Progenitor cell of endocrine pancreas (in vitro differentiated cells): ENCODE results near the gene TTC34. TPM values are rescaled to one million over a fixed set of nuclear protein-coding genes. Genes with fewer than 3 reads are reported as not detected.
A peak's percentile ranks its signal among the peaks of the same experiment; 100 is the strongest.

ENCODE experiments used
- DNase-seq: peaks from one replicate; pipeline ENCODE4 v3.0.0; 2021; ENCODE audit warnings: low spot score; ENCODE audit not compliant: unreplicated experiment
- H3K27ac Mint-ChIP-seq: 2 replicates; pipeline ENCODE4 v1.8.0; 2021; ENCODE audit warnings: mild to moderate bottlenecking, moderate library complexity, mixed read lengths
- H3K27me3 Mint-ChIP-seq: 2 replicates; pipeline ENCODE4 v1.8.0; 2021; ENCODE audit warnings: mixed read lengths
- H3K36me3 Mint-ChIP-seq: 2 replicates; pipeline ENCODE4 v1.8.0; 2022; ENCODE audit warnings: mixed read lengths; ENCODE audit not compliant: insufficient read depth
- H3K4me1 Mint-ChIP-seq: 2 replicates; pipeline ENCODE4 v1.8.0; 2021; ENCODE audit warnings: low read depth, mixed read lengths
- H3K4me3 Mint-ChIP-seq: 2 replicates; pipeline ENCODE4 v1.8.0; 2021; ENCODE audit warnings: low read depth, mild to moderate bottlenecking, moderate library complexity, mixed read lengths
- H3K9me3 Mint-ChIP-seq: 2 replicates; pipeline ENCODE4 v1.8.0; 2021; ENCODE audit warnings: low read depth, mixed read lengths
- total RNA-seq: library from RNA; stranded (reverse); gene quantifications from 2 replicates; pipeline ENCODE4 v1.2.1, GENCODE V29; 2021
- TF ChIP-seq, protein P1 (sequence below): fragments of 200-600 bp; sonication (generic); IDR thresholded peaks from one replicate; pipeline ENCODE4 v1.5.0; 2021; ENCODE audit warnings: antibody characterized with exemption, mild to moderate bottlenecking; ENCODE audit not compliant: unreplicated experiment

The TTC34 gene
- total RNA-seq, 1 donor from 2014 or later = 3.1 TPM

DNA sequence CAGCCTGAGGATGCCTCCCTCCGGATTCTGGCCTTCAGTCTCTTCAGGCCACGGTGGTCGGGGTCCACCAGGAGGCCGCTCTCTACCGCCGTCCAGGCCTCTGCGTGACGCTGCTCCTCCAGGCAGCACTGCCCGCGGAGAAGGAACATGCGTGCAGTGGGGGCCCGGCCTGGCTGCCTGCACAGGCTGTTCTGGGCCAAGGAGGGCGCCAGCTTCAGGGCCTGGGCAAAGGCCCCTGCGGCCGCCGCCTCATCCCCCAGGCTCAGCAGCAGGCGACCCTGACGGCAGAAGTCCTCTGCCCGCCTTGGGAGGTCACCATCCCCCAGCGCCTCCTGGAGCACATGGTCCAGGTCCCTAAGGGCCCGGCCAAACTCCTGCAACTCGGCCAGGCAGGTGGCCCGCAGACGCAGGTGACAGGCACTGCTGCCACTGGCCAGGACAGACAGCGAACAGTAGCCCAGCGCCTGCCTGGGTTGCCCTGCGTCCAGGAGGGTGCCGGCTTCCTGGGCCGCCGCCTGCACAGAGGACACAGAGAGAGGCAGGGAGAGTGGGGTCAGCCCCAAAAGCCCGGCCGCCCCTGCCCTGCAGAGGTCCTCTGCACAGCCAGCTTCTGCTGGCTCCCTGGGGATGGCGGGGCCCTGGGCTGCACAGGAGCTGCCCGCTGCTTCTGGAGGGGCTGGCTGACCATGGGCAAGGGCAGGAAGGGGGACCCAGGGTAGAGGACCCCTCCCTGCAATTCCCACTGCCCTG is 159.9 kb downstream of the TTC34 start:
- peak overlapping the region; percentile 81 for H3K4me3 Mint-ChIP-seq
- TF ChIP-seq, protein P1, sequence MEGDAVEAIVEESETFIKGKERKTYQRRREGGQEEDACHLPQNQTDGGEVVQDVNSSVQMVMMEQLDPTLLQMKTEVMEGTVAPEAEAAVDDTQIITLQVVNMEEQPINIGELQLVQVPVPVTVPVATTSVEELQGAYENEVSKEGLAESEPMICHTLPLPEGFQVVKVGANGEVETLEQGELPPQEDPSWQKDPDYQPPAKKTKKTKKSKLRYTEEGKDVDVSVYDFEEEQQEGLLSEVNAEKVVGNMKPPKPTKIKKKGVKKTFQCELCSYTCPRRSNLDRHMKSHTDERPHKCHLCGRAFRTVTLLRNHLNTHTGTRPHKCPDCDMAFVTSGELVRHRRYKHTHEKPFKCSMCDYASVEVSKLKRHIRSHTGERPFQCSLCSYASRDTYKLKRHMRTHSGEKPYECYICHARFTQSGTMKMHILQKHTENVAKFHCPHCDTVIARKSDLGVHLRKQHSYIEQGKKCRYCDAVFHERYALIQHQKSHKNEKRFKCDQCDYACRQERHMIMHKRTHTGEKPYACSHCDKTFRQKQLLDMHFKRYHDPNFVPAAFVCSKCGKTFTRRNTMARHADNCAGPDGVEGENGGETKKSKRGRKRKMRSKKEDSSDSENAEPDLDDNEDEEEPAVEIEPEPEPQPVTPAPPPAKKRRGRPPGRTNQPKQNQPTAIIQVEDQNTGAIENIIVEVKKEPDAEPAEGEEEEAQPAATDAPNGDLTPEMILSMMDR = no peak
- H3K36me3 Mint-ChIP-seq = no peaks in the 10 kb centered on the region
- H3K9me3 Mint-ChIP-seq = peaks cover 4% of the 10 kb centered on the region
- peaks cover 24% of the 10 kb centered on the region for H3K27me3 Mint-ChIP-seq
- no peak overlapping the region for H3K27ac Mint-ChIP-seq
- no peak for DNase-seq
- H3K4me1 Mint-ChIP-seq = peaks cover 3% of the 10 kb centered on the region

DNA sequence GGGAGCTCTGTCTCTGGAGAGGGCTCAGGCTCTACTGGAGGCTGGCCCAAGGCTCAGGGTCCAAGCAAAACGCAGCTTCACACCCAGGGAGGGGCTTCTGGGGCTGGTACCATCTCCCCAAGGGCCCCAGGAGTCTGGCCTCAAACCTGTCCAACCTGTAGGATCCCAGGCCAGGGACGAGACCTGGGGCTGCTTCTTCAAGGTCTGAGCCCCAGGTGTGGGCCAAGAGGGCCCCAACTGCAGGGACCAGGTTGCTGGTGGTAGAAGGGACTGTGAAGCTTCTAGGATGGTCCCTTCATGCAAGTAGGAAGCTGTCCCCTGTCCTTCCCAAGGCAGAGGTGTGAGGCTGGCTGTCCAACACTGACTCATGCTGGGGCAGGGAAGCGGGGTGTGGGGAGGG is 160.9 kb downstream of the TTC34 start:
- TF ChIP-seq, protein P1 = no peak
- Mint-ChIP-seq H3K27ac (no peak overlapping the region), H3K4me1 (peaks cover 3% of the 10 kb centered on the region), H3K36me3 (no peaks in the 10 kb centered on the region), H3K4me3 (no peak overlapping the region), H3K27me3 (peaks cover 31% of the 10 kb centered on the region), H3K9me3 (peaks cover 4% of the 10 kb centered on the region)
- DNase-seq = no peak

DNA sequence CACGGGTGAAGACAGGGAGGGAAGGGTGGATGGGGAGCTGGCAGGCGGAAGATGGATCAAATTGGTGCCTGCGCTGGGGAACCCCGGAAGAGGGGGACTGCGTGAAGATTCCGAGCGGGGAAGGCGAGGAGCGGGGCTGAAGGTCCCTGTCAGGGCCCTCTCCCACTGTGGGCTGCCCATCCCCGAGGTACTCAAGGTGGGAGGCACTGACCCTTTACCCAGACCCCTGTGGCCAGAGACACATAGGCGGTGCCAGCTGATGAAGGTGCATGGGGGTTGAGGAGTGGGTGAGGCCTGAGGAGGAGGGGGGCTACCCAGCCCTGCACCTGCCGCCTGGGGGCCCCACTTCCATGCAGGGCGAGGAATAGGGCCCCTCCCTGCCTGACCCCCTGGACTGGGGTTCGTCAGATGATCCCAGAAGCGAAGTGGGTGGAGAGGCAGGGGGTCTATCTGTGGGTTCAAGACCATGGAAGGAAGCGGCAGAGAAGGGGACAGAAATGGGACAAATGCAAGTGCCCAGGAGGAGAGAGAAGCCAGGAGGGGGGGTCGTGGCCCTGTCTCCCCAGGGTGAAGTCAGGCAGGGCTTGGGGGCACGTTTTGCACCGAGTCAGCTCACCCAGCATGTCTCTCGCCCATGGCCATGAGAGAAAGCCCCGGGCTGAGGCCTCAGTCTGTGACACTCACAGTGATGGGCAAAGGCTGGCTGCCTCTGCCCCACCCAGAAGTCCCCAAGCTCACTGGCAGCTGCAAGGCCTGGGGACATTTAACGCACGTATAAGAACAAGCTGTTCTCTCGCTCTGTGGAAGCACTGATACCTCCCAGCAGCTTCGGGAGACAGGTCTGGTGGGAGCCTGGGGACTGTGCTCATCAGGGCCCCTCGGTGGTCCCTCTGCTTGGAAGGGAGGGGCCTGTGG is 161.6 kb downstream of the TTC34 start:
- Mint-ChIP-seq H3K27ac (no peak overlapping the region), H3K4me1 (peaks cover 3% of the 10 kb centered on the region), H3K36me3 (no peaks in the 10 kb centered on the region), H3K27me3 (peaks cover 30% of the 10 kb centered on the region), H3K4me3 (no peak overlapping the region), H3K9me3 (peaks cover 4% of the 10 kb centered on the region)
- TF ChIP-seq, protein P1 = no peak
- DNase-seq = no peak

DNA sequence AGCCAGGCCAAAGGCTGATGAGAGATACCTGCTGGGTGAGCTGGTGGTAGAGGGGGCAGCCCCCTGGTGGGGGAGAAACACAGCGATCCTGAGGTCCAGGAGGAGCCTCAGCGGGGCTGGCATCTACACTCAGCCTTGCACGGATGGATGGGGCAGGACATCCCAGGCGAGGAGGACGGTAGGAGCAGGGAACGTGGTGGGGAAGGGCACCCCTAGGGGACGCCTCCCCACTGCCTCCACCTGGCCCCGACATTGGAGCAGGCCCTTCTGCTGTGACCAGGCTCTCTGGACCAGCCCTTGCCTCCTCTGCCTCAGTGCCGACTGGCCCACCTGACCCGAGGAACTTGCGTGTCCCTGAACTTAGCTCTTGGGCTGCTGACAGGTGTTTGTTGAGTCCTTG is 162.3 kb downstream of the TTC34 start:
- no peaks in the 10 kb centered on the region for H3K36me3 Mint-ChIP-seq
- peaks cover 3% of the 10 kb centered on the region for H3K4me1 Mint-ChIP-seq
- H3K4me3 Mint-ChIP-seq = peak overlapping the region; percentile 35
- DNase-seq = no peak
- H3K9me3 Mint-ChIP-seq = peaks cover 4% of the 10 kb centered on the region
- no peak overlapping the region for H3K27ac Mint-ChIP-seq
- H3K27me3 Mint-ChIP-seq = peaks cover 28% of the 10 kb centered on the region
- TF ChIP-seq, protein P1 = no peak

DNA sequence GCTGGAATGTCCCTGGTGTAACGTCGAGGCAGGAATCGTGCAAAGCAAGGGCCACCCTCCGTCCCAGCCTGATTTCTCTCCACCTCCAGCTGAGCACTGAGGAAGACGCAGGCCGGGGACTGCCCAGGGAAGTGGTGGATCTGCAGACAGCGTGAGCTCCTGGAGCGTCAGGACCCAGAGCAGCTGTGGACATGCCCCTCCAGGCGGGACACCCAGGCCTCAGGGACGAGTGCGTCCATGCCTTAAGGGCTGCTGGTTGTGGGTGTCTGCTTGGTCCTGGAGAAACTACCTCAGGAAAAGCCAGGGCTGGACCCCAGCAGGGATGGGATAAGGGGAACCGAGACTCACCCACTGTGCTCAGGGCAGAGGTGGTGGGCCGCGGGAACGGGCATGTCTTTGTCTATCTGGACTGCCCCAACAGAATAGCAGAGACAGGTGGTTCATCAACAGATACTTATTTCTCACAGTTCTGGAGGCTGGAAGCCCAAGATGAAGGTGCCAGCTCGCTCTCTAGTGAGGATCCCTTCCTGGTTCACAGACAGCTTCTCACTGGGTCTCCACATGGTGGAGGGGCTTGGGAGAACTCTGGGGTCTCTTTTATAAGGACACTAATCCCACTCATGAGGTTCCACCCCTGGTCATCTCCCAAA is 162.9 kb downstream of the TTC34 start:
- no peak overlapping the region for H3K27ac Mint-ChIP-seq
- H3K4me1 Mint-ChIP-seq = peaks cover 3% of the 10 kb centered on the region
- DNase-seq = no peak
- H3K9me3 Mint-ChIP-seq = peaks cover 4% of the 10 kb centered on the region
- no peaks in the 10 kb centered on the region for H3K36me3 Mint-ChIP-seq
- H3K27me3 Mint-ChIP-seq = peaks cover 28% of the 10 kb centered on the region
- no peak overlapping the region for H3K4me3 Mint-ChIP-seq
- TF ChIP-seq, protein P1 = no peak
